ENCODE results near the gene CRYL1. TPM values are rescaled to one million over a fixed set of nuclear protein-coding genes. Genes with fewer than 3 reads are reported as not detected.
"Not testable (repeated sequence)": the region's sequence is repeated elsewhere in the genome, so short reads cannot be mapped to it uniquely, and the experiment has no call there.

Gene CRYL1
- total RNA-seq, 2 donors from 2014 or later, result 24.4 to 30.2 TPM

GRCh38 chr13:20434210-20434609, 91.4 kb downstream of the CRYL1 start:
- intact Hi-C loops (cut with DNase I), result loop anchor here in 1 of 2 donors (1.0 kb wide), 1 partner anchor 24 kb away; no protein-coding TSS in a partner anchor
- DNase-seq (ENCODE audit: low spot score), result not testable (repeated sequence)

GRCh38 chr13:20431687-20432384, 93.8 kb downstream of the CRYL1 start:
- DNase-seq (ENCODE audit: low spot score), result no peak
- intact Hi-C loops (cut with DNase I), result no loop called here

GRCh38 chr13:20431080-20431479, 94.6 kb downstream of the CRYL1 start:
- no peak for DNase-seq (ENCODE audit: low spot score)
- intact Hi-C loops (cut with DNase I), result no loop called here

GRCh38 chr13:20430296-20430695, 95.4 kb downstream of the CRYL1 start:
- DNase-seq (ENCODE audit: low spot score), result no peak
- intact Hi-C loops (cut with DNase I), result no loop called here

GRCh38 chr13:20429682-20430081, 96.0 kb downstream of the CRYL1 start:
- intact Hi-C loops (cut with DNase I), result loop anchor here in 1 of 2 donors (10.0 kb wide), 1 partner anchor 475 kb away; the partner anchor contains the start of gene XPO4
- no peak for DNase-seq (ENCODE audit: low spot score)

GRCh38 chr13:20428666-20429644, 96.7 kb downstream of the CRYL1 start:
- intact Hi-C loops (cut with DNase I), result loop anchor here in 1 of 2 donors (10.0 kb wide), 1 partner anchor 476 kb away; the partner anchor contains the start of gene XPO4
- no peak for DNase-seq (ENCODE audit: low spot score)

- intact Hi-C loops (cut with DNase I), result loop anchor here in 1 of 2 donors (10.0 kb wide), 1 partner anchor 478 kb away; the partner anchor contains the start of gene XPO4
- no peak for DNase-seq (ENCODE audit: low spot score)
Measured at GRCh38 chr13:20426766-20427448, 98.8 kb downstream of the CRYL1 start.

GRCh38 chr13:20425819-20426219, 99.8 kb downstream of the CRYL1 start:
- no peak for DNase-seq (ENCODE audit: low spot score)
- intact Hi-C loops (cut with DNase I), result loop anchor here in 1 of 2 donors (10.0 kb wide), 1 partner anchor 479 kb away; the partner anchor contains the start of gene XPO4

- DNase-seq (ENCODE audit: low spot score), result no peak
- intact Hi-C loops (cut with DNase I), result loop anchor here in 1 of 2 donors (10.0 kb wide), 1 partner anchor 480 kb away; the partner anchor contains the start of gene XPO4
Measured at GRCh38 chr13:20424949-20425348, 100.7 kb downstream of the CRYL1 start.

- intact Hi-C loops (cut with DNase I), result loop anchor here in 1 of 2 donors (10.0 kb wide), 1 partner anchor 480 kb away; the partner anchor contains the start of gene XPO4
- DNase-seq (ENCODE audit: low spot score), result no peak
Measured at GRCh38 chr13:20424559-20424852, 101.2 kb downstream of the CRYL1 start.

GRCh38 chr13:20422362-20422761, 103.3 kb downstream of the CRYL1 start:
- intact Hi-C loops (cut with DNase I), result loop anchor here in 1 of 2 donors (10.0 kb wide), 1 partner anchor 482 kb away; the partner anchor contains the start of gene XPO4
- no peak for DNase-seq (ENCODE audit: low spot score)

- no peak for DNase-seq (ENCODE audit: low spot score)
- intact Hi-C loops (cut with DNase I), result loop anchor here in 1 of 2 donors (10.0 kb wide), 1 partner anchor 484 kb away; the partner anchor contains the start of gene XPO4
Measured at GRCh38 chr13:20420938-20421337, 104.7 kb downstream of the CRYL1 start.

- DNase-seq (ENCODE audit: low spot score), result no peak
- intact Hi-C loops (cut with DNase I), result no loop called here
Measured at GRCh38 chr13:20418953-20419352, 106.7 kb downstream of the CRYL1 start.

- intact Hi-C loops (cut with DNase I), result no loop called here
- peak; percentile 67 for DNase-seq (ENCODE audit: low spot score)
Measured at GRCh38 chr13:20416223-20416745, 109.4 kb downstream of the CRYL1 start.

GRCh38 chr13:20415694-20416107, 110.0 kb downstream of the CRYL1 start:
- DNase-seq (ENCODE audit: low spot score), result peak; percentile 71
- intact Hi-C loops (cut with DNase I), result no loop called here

- intact Hi-C loops (cut with DNase I), result no loop called here
Measured at GRCh38 chr13:20415306-20415679, 110.4 kb downstream of the CRYL1 start.

GRCh38 chr13:20414546-20415305, 110.9 kb downstream of the CRYL1 start:
- peak; percentile 69 for DNase-seq (ENCODE audit: low spot score)
- intact Hi-C loops (cut with DNase I), result no loop called here

More at GRCh38 chr13:20415306-20415679, 110.4 kb downstream of the CRYL1 start:
- DNase-seq (ENCODE audit: low spot score), result peak; percentile 69

GRCh38 chr13:20412691-20413355, 112.8 kb downstream of the CRYL1 start:
- no peak for DNase-seq (ENCODE audit: low spot score)
- intact Hi-C loops (cut with DNase I), result no loop called here

Data from posterior vena cava (tissue), 2 donors.